Endothelial cell of umbilical vein (primary cell): ENCODE data around the gene MACROD2. TPM values are rescaled to one million over a fixed set of nuclear protein-coding genes. Genes with fewer than 3 reads are reported as not detected.

ENCODE experiments used
- BruUV-seq: library from RNA; stranded (reverse); fragments of 400-500 nt; replicated peaks from 2 replicates; lab custom pipeline; 2021; lab: Mats Ljungman, UMichigan
- CTCF ChIA-PET: fragments of 300-600, 350-600 bp; sonication (Branson Sonifier 250); formaldehyde crosslinking; loops from one replicate; lab custom pipeline; 2021; ENCODE audit warnings: antibody characterized with exemption, inconsistent platforms; lab: Charles Lee
- POLR2A ChIA-PET: fragments of 300-600, 350-600 bp; sonication (Branson Sonifier 250); formaldehyde crosslinking; loops from one replicate; lab custom pipeline; 2021; ENCODE audit warnings: antibody characterized with exemption, inconsistent platforms; lab: Charles Lee
- DNase-seq: peaks from one replicate; pipeline ENCODE4 v3.0.0-alpha.2; 2011; ENCODE audit warnings: low read depth, low spot score
- FAIRE-seq: peaks from 2 replicates; lab custom pipeline; 2011; peaks lifted over from hg19 to GRCh38; lab: Jason Lieb, UNC
- H2AFZ ChIP-seq: 2 replicates; pipeline ENCODE4 v1.6.0; 2012; ENCODE audit warnings: low read depth, low read length, control low read depth, inconsistent platforms
- H3K27ac ChIP-seq: 2 replicates; pipeline ENCODE4 v1.5.1; 2011; ENCODE audit warnings: low read depth, mild to moderate bottlenecking, control low read depth, low read length, moderate library complexity; ENCODE audit not compliant: insufficient read depth
- H3K27me3 ChIP-seq, 2 experiments: 2 replicates each; pipeline versions ENCODE4 v1.6.0 to v1.6.1; 2011; ENCODE audit warnings: low read length in 2 of 2, mixed read lengths in 1 of 2; ENCODE audit not compliant: control insufficient read depth in 2 of 2, insufficient read depth in 2 of 2
- H3K36me3 ChIP-seq, 2 experiments: 2 replicates in 1 of 2; 3 replicates in 1 of 2; pipeline ENCODE4 v1.5.1; 2011; ENCODE audit warnings: low read length in 2 of 2, mild to moderate bottlenecking in 1 of 2, moderate library complexity in 1 of 2; ENCODE audit not compliant: control insufficient read depth in 2 of 2, insufficient read depth in 2 of 2; ENCODE audit errors: extremely low read depth in 1 of 2
- H3K4me1 ChIP-seq: 3 replicates; pipeline ENCODE4 v1.5.1; 2011; ENCODE audit warnings: mild to moderate bottlenecking, low read length; ENCODE audit not compliant: control insufficient read depth, insufficient read depth; ENCODE audit errors: extremely low read depth
- H3K4me2 ChIP-seq: 2 replicates; pipeline ENCODE4 v1.6.1; 2011; ENCODE audit warnings: low read length, control low read depth, mixed read lengths; ENCODE audit not compliant: insufficient read depth
- H3K4me3 ChIP-seq, 3 experiments: fragments of 200-600 bp in 1 of 3; sonication (generic), shearing (Covaris generic) in 1 of 3; replicated peaks in 1 of 3; 2 replicates each; pipeline ENCODE4 v1.5.1; 2011 to 2016; ENCODE audit warnings: control low read depth in 3 of 3, low read length in 3 of 3, mild to moderate bottlenecking in 2 of 3, inconsistent platforms in 1 of 3, low read depth in 1 of 3, moderate library complexity in 1 of 3; ENCODE audit not compliant: insufficient read depth in 1 of 3
- H3K79me2 ChIP-seq: 2 replicates; pipeline ENCODE4 v1.6.0; 2012; ENCODE audit warnings: low read length, inconsistent platforms; ENCODE audit not compliant: control insufficient read depth, insufficient read depth
- H3K9ac ChIP-seq: replicated peaks from 2 replicates; pipeline ENCODE3; 2011; ENCODE audit warnings: low read length, control low read depth; ENCODE audit not compliant: insufficient read depth; ENCODE audit errors: extremely low read depth
- H3K9me1 ChIP-seq: replicated peaks from 3 replicates; pipeline ENCODE4 v1.6.0; 2011; ENCODE audit warnings: mild to moderate bottlenecking, low read length; ENCODE audit not compliant: control insufficient read depth, insufficient read depth; ENCODE audit errors: extremely low read depth
- H3K9me3 ChIP-seq: replicated peaks from 2 replicates; pipeline ENCODE4 v1.5.1; 2012; ENCODE audit warnings: low read length, inconsistent platforms; ENCODE audit not compliant: control insufficient read depth, insufficient read depth
- H4K20me1 ChIP-seq: replicated peaks from 2 replicates; pipeline ENCODE3; 2011; ENCODE audit warnings: mild to moderate bottlenecking, low read length; ENCODE audit not compliant: control insufficient read depth, insufficient read depth; ENCODE audit errors: extremely low read depth
- CTCF ChIP-seq, 2 donors: IDR thresholded peaks; 1 replicate in 1 of 2; 2 replicates in 1 of 2; pipeline ENCODE4 v1.5.1; 2011; ENCODE audit warnings: low read length in 2 of 2, mild to moderate bottlenecking in 2 of 2, moderate library complexity in 2 of 2, control low read depth in 1 of 2, inconsistent platforms in 1 of 2, low read depth in 1 of 2; ENCODE audit not compliant: insufficient read depth in 1 of 2; ENCODE audit errors: extremely low read depth in 1 of 2
- EZH2 ChIP-seq: IDR thresholded peaks from 2 replicates; pipeline ENCODE4 v1.6.1; 2012; ENCODE audit warnings: borderline replicate concordance, low read depth, mild to moderate bottlenecking, moderate library complexity, low read length, inconsistent platforms; ENCODE audit not compliant: severe bottlenecking
- FOS ChIP-seq: IDR thresholded peaks from 2 replicates; pipeline ENCODE4 v1.6.1; 2011; ENCODE audit warnings: mild to moderate bottlenecking, low read length, moderate library complexity, borderline replicate concordance; ENCODE audit not compliant: insufficient read depth
- GATA2 ChIP-seq: IDR thresholded peaks from 2 replicates; pipeline ENCODE4 v1.7.0; 2011; ENCODE audit warnings: low read depth, mild to moderate bottlenecking, moderate library complexity, mixed read lengths, low read length; ENCODE audit not compliant: insufficient read length, insufficient read depth
- JUN ChIP-seq: IDR thresholded peaks from 2 replicates; pipeline ENCODE4 v1.6.1; 2011; ENCODE audit warnings: borderline replicate concordance, low read depth; ENCODE audit not compliant: insufficient read length, insufficient read depth
- MAX ChIP-seq: IDR thresholded peaks from 2 replicates; pipeline ENCODE4 v1.6.1; 2011; ENCODE audit not compliant: insufficient read depth, insufficient read length
- MYC ChIP-seq: IDR thresholded peaks from one replicate; pipeline ENCODE4 v1.6.1; 2011; ENCODE audit warnings: mild to moderate bottlenecking, low read depth, low read length
- POLR2A ChIP-seq: IDR thresholded peaks from 2 replicates; pipeline ENCODE4 v1.6.1; 2012; ENCODE audit warnings: low read depth, mild to moderate bottlenecking, control low read depth, low read length
- POLR2AphosphoS5 ChIP-seq: IDR thresholded peaks from 2 replicates; pipeline ENCODE4 v1.6.1; 2012; ENCODE audit warnings: low read depth, mild to moderate bottlenecking, control low read depth, low read length, moderate library complexity; ENCODE audit not compliant: insufficient read depth
- dilution Hi-C: fragments of 300-500 bp; cut with MboI; formaldehyde crosslinking; loops from one replicate; pipeline ENCODE4 v1.15.0; 2019; ENCODE audit warnings: low sequenced_read_pairs; ENCODE audit not compliant: extremely low pct_ligation_motif_present
- intact Hi-C: fragments of 100-400 bp; cut with micrococcal nuclease; formaldehyde crosslinking; loops from one replicate; pipeline ENCODE4 v1.10.0; 2022
- polyA plus RNA-seq, 4 experiments: library from polyadenylated mRNA; depleted of rRNA in 3 of 4; stranded (reverse) in 3 of 4; unstranded in 1 of 4; fragments of >200 nt; gene quantifications; 2 replicates each; pipeline versions ENCODE4 v1.2.1 to v1.2.3, GENCODE V29; 2011 to 2012; ENCODE audit warnings: missing spikeins in 1 of 4
- total RNA-seq: library from RNA; stranded (reverse); gene quantifications from 2 replicates; pipeline ENCODE4 v1.2.3, GENCODE V29; 2021

MACROD2 gene
- total and polyA plus RNA-seq, 2 donors (not counting 3 experiments of a cell fraction or from before 2014, with no cell fraction given), result 0.11 to 0.73 TPM

GRCh38 chr20:15655295-15655874, 1660.1 kb downstream of the MACROD2 start:
- H3K36me3 ChIP-seq, result no peaks in the 10 kb centered on the region
- H3K9me1 ChIP-seq, result no peaks in the 10 kb centered on the region
- H3K27me3 ChIP-seq, result no peaks in the 10 kb centered on the region
- H3K27ac ChIP-seq, result no peak overlapping the region
- no peaks in the 10 kb centered on the region for H4K20me1 ChIP-seq
- DNase-seq, result no peak
- no peak overlapping the region for H2AFZ ChIP-seq
- H3K9me3 ChIP-seq, result no peaks in the 10 kb centered on the region
- H3K9ac ChIP-seq, result no peak overlapping the region
- no peak overlapping the region for H3K4me2 ChIP-seq
- H3K4me1 ChIP-seq, result no peaks in the 10 kb centered on the region
- TF ChIP-seq FOS (no peak), CTCF (IDR thresholded peaks at IDR 0.05; ENCODE audit: extremely low read depth in 1 of 2, insufficient read depth in 1 of 2, low read depth in 1 of 2, low read length in 2 of 2) (no peak), MYC (no peak), GATA2 (no peak), JUN (no peak), MAX (no peak), POLR2AphosphoS5 (no peak), POLR2A (no peak), EZH2 (no peak)
- intact Hi-C loops (no loop called here), dilution Hi-C loops (no loop called here)
- ChIA-PET CTCF (interaction anchor here (1.0 to 3.7 kb wide), 7 partner anchors 8 to 1318 kb away, joined by 3 to 35 read pairs (median 11); partner anchors contain the start of gene FLRT3), POLR2A (no interaction called here)
- H3K79me2 ChIP-seq, result no peaks in the 10 kb centered on the region
- no TSS peak for BruUV-seq
- H3K4me3 ChIP-seq, result no peak overlapping the region
- no peak for FAIRE-seq
